NB4 (cell line): ENCODE results near the gene NUAK1.
A peak's percentile ranks its signal among the peaks of the same experiment; 100 is the strongest.

Source experiments
- DNase-seq: peaks from one replicate; pipeline ENCODE4 v3.0.0; 2010; ENCODE audit warnings: low read depth
- H3K4me3 ChIP-seq: one replicate; pipeline ENCODE4 v1.5.1; 2011; ENCODE audit warnings: mild to moderate bottlenecking, low read depth, low read length, moderate library complexity
- MYC ChIP-seq: IDR thresholded peaks from 2 replicates; pipeline ENCODE4 v1.6.1; 2011; ENCODE audit warnings: low read depth, low read length
- POLR2A ChIP-seq: IDR thresholded peaks from 2 replicates; pipeline ENCODE4 v1.6.1; 2011; ENCODE audit warnings: mild to moderate bottlenecking; ENCODE audit not compliant: insufficient read length; ENCODE audit errors: extremely low read depth
- TF ChIP-seq, protein P1 (sequence below): IDR thresholded peaks from 2 replicates; pipeline ENCODE4 v1.6.1; 2011; ENCODE audit warnings: low read depth, low read length
- TF ChIP-seq, protein P2 (sequence below): IDR thresholded peaks from one replicate; pipeline ENCODE4 v1.5.1; 2012; ENCODE audit warnings: low read depth, low read length

The NUAK1 gene

DNA sequence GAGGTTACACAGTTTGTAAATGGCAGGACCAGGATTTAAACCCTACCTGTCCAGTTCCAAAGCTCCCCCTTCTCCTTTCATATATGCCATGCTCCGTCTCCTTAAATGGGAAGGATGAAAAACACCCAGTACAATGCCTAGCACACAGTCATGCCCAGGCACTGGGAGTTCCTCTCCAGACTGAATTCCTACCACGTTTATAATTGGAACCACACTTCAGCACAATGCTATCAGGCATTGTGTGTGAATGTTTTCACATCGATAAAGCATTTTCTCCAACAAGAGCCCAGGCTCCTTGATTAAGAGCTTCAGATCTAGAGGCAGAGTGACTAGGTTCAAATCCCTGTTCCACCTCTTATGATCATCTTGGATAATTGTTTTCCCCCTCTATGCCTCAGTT, 2.7 kb upstream of the NUAK1 start:
- no peak overlapping the region for H3K4me3 ChIP-seq
- DNase-seq = no peak
- TF ChIP-seq MYC (no peak), POLR2A (no peak)
- TF ChIP-seq, protein P1, sequence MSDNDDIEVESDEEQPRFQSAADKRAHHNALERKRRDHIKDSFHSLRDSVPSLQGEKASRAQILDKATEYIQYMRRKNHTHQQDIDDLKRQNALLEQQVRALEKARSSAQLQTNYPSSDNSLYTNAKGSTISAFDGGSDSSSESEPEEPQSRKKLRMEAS = no peak
- TF ChIP-seq, protein P2, sequence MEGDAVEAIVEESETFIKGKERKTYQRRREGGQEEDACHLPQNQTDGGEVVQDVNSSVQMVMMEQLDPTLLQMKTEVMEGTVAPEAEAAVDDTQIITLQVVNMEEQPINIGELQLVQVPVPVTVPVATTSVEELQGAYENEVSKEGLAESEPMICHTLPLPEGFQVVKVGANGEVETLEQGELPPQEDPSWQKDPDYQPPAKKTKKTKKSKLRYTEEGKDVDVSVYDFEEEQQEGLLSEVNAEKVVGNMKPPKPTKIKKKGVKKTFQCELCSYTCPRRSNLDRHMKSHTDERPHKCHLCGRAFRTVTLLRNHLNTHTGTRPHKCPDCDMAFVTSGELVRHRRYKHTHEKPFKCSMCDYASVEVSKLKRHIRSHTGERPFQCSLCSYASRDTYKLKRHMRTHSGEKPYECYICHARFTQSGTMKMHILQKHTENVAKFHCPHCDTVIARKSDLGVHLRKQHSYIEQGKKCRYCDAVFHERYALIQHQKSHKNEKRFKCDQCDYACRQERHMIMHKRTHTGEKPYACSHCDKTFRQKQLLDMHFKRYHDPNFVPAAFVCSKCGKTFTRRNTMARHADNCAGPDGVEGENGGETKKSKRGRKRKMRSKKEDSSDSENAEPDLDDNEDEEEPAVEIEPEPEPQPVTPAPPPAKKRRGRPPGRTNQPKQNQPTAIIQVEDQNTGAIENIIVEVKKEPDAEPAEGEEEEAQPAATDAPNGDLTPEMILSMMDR = no peak

DNA sequence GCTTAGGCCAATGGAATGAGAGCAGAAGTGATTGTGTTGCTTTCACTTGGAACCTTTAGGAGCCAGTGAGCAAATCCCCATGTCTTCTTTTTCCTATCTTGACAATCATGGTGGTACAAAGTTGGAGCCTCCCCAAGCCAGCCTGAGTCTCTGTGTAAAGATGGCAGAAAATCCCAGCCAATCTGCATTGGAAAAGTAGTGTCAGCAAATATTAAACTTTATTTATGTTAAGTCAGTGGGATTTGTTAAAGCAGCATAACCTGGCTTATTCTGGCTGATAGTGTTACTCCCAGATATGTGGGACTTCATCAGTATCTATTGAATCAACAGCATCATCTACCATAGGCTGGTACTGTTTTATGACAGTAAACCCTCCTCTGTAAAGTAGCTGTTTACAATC, 2.2 kb upstream of the NUAK1 start:
- TF ChIP-seq, protein P1 = no peak
- no peak overlapping the region for H3K4me3 ChIP-seq
- no peak for DNase-seq

DNA sequence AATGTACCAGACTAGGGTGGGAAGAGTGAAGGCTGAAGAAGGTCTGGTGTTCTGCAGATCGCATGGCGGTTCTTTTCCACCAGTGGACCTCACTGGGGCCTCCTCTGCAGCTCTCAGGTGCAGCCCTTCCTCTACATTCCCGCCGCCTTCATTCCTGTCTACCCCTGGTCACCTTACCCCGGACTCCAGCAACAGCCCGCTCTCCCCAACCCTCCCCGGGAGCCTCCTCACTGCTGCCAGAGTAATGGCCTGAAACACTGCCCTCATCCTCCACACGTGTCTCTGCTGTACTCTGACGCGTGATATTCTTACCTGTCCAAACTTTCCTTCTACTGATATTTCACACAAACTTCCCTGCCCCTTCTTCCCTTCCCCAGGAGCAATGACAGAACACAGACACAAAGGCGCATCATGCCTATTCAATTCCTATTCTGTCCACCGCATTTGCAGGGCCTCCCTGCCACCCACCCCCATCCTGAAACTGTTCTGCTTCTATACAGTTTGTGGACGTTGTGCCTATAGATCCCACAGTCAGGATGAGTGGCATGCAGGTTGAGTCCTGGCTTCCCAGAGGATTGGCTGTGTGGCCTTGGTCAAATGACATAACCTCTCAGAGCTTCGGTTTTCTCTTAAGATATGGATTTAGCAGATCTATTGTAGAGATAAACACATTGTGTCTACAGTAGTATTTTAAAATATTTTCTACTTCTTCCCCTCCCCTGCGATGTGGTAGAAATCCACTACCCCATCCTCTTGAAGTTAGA, 1.7 kb upstream of the NUAK1 start:
- TF ChIP-seq, protein P1 = no peak
- TF ChIP-seq MYC (no peak), POLR2A (no peak)
- TF ChIP-seq, protein P2 = no peak
- no peak for DNase-seq
- no peak overlapping the region for H3K4me3 ChIP-seq

DNA sequence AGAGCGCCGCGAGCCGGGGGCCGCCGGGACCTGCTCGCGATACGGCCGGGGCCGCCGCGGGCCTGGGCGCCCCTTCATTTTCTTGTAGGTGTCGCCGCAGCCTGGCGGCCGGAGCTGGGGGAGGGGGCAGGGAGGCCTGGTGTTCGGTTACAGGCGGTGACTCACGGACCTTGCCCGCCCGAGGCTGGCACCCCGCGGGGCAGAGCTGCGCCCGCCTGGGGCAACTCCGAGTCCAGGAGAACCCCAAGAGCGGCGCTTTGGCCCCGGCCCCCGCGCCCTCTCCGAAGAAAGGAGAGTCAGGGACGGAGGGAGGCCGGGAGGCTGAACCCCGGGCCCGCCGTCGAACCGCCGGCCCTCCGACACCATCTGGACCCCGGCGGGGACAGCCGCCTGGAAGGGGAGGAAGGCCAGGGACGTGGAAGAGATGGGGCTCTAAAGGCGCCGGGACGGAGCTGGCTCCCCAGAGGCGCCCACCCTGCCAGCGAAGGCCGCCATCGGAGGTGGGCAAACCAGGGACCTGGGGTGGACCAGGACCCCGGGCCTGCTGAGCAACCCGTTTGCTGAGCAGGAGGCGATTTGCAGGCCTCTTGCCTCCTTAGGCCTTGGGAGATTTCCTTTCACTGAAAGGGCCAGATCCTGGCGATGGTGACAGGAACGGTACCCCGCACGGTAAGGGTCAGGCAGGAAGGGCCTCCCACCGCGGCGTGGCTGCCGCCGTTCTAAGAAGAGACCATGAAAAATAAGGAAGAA, 843 bp upstream of the NUAK1 start:
- H3K4me3 ChIP-seq = peak overlapping the region; percentile 4
- TF ChIP-seq, protein P1 = peak; percentile 56; the same call in 1 of the 2 replicates
- TF ChIP-seq POLR2A (peak; percentile 60), MYC (no peak; the same call in 1 of the 2 replicates)
- TF ChIP-seq, protein P2 = no peak
- DNase-seq = peak; percentile 88

DNA sequence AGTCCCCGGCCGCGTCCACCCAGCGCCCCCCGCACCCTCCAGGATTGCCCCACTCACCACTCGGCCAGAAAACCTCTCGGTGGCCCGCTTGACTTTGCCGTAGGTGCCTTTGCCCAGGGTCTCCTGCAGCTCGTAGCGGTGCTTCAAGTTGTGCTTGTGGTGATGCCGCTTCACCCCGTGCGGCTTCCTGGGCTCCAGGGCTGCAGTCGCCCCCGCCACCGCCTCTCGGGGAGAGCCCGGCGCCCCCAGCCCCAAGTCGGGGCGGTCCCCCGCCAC, 459 bp downstream of the NUAK1 start:
- DNase-seq = peak; percentile 20
- no peak overlapping the region for H3K4me3 ChIP-seq
- TF ChIP-seq, protein P2 = no peak

DNA sequence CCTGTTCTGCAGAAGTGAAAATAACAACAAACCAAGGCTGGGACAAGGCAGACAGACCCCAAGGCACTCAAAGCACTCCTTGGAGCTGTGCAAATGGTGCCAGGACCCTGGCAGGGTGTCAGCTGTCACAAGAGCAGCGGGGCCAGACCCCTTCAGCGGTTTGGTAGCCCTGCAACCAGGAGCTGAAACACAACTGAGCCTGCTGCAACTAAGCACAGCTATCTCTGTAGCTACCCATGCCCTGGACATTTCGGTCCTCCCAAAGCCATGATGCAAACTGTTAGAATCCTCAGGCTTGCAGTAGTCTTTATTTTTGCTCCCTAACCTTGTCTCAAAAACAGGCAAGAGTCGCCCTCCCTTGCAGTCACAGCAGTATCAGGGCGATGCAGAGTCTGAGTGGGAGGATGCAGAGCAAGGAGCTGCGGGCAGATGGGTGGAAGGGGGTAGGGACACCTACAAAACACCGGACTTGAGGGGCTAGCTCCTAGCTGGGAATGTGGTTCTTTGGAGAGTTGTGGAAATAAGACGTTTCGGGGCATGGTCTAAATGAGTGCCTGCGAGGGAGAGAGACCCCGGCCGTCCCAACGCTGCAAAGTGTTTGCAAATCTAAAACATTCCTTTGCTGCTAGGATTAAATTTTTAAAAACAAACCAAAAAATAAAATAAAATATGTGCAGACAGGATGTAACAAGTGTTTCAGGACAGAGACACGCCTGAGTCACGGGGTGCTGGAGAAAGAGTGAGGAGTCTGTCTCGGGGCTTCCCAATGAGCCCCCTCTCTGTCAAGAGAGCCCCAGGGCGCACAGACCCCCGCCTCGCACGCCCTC, 1.0 kb downstream of the NUAK1 start:
- DNase-seq = no peak
- H3K4me3 ChIP-seq = no peak overlapping the region
- TF ChIP-seq POLR2A (no peak), MYC (no peak)
- TF ChIP-seq, protein P1 = no peak
- TF ChIP-seq, protein P2 = no peak
